HEK293 (cell line): ENCODE measurements around the gene KRT78.

ENCODE experiments used
- CTCF ChIP-seq: fragments of 450-650 bp; formaldehyde crosslinking; IDR thresholded peaks from 2 replicates; pipeline ENCODE4 v1.5.1; 2016; ENCODE audit warnings: missing biosample characterization, missing genetic modification characterization
- PRDM10 ChIP-seq: fragments of 450-650 bp; formaldehyde crosslinking; IDR thresholded peaks from 2 replicates; pipeline ENCODE4 v1.5.1; 2016; ENCODE audit warnings: missing biosample characterization, missing genetic modification characterization
- ZBTB48 ChIP-seq: fragments of 450-650 bp; formaldehyde crosslinking; IDR thresholded peaks from 2 replicates; pipeline ENCODE4 v1.5.1; 2016; ENCODE audit warnings: missing biosample characterization, missing genetic modification characterization
- ZFP41 ChIP-seq: fragments of 450-650 bp; formaldehyde crosslinking; IDR thresholded peaks from 2 replicates; pipeline ENCODE4 v1.5.1; 2016; ENCODE audit warnings: missing biosample characterization, missing genetic modification characterization, borderline replicate concordance
- ZNF292 ChIP-seq: fragments of 450-650 bp; formaldehyde crosslinking; IDR thresholded peaks from 2 replicates; pipeline ENCODE4 v1.5.1; 2016; ENCODE audit warnings: low read depth, missing biosample characterization, missing genetic modification characterization, borderline replicate concordance
- ZNF433 ChIP-seq: fragments of 450-650 bp; formaldehyde crosslinking; IDR thresholded peaks from 2 replicates; pipeline ENCODE4 v1.5.1; 2016; ENCODE audit warnings: missing biosample characterization, missing genetic modification characterization, low read depth

- TF ChIP-seq ZBTB48 (tag by site-specific recombination): no peak
- TF ChIP-seq ZNF292: no peak
- TF ChIP-seq ZNF433 (tag by site-specific recombination): no peak
- TF ChIP-seq PRDM10: no peak
- TF ChIP-seq ZFP41 (tag by site-specific recombination): no peak
- TF ChIP-seq CTCF: no peak
Observed at GRCh38 chr12:52806821-52807543, 41.8 kb downstream of the KRT78 start.
